Measurements from ENCODE around the gene USP8. TPM values are rescaled to one million over a fixed set of nuclear protein-coding genes. Genes with fewer than 3 reads are reported as not detected.
"Not testable (repeated sequence)": the region's sequence is repeated elsewhere in the genome, so short reads cannot be mapped to it uniquely, and the experiment has no call there.

USP8 gene
- total RNA-seq, 1 donor, result 61.2 TPM

GRCh38 chr15:50487287-50487686 lies 63.1 kb downstream of the USP8 start:
- Histone ChIP-seq H2AFZ (ENCODE audit: low read length) (no peak overlapping the region), H3K27me3 (ENCODE audit: insufficient read depth, low read length) (no peaks in the 10 kb centered on the region), H3K9me3 (ENCODE audit: low read depth, low read length) (no peaks in the 10 kb centered on the region), H3K79me2 (ENCODE audit: insufficient read depth, low read length) (no peaks in the 10 kb centered on the region), H3K4me3 (ENCODE audit: insufficient read depth, low read length) (no peak overlapping the region), H3K36me3 (ENCODE audit: insufficient read depth, low read length) (peaks cover 50% of the 10 kb centered on the region), H4K20me1 (ENCODE audit: insufficient read depth, low read length) (no peaks in the 10 kb centered on the region), H3K27ac (ENCODE audit: low read depth, low read length) (no peak overlapping the region), H3K4me2 (ENCODE audit: insufficient read depth, low read length) (no peak overlapping the region), H3K4me1 (ENCODE audit: insufficient read depth, low read length) (no peaks in the 10 kb centered on the region)
- TF ChIP-seq, protein P1, sequence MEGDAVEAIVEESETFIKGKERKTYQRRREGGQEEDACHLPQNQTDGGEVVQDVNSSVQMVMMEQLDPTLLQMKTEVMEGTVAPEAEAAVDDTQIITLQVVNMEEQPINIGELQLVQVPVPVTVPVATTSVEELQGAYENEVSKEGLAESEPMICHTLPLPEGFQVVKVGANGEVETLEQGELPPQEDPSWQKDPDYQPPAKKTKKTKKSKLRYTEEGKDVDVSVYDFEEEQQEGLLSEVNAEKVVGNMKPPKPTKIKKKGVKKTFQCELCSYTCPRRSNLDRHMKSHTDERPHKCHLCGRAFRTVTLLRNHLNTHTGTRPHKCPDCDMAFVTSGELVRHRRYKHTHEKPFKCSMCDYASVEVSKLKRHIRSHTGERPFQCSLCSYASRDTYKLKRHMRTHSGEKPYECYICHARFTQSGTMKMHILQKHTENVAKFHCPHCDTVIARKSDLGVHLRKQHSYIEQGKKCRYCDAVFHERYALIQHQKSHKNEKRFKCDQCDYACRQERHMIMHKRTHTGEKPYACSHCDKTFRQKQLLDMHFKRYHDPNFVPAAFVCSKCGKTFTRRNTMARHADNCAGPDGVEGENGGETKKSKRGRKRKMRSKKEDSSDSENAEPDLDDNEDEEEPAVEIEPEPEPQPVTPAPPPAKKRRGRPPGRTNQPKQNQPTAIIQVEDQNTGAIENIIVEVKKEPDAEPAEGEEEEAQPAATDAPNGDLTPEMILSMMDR (IDR thresholded peaks at IDR 0.05; ENCODE audit: extremely low read depth, low read depth, low read length), result no peak
- no peak for DNase-seq (ENCODE audit: insufficient read length, low spot score, missing footprints)

DNA sequence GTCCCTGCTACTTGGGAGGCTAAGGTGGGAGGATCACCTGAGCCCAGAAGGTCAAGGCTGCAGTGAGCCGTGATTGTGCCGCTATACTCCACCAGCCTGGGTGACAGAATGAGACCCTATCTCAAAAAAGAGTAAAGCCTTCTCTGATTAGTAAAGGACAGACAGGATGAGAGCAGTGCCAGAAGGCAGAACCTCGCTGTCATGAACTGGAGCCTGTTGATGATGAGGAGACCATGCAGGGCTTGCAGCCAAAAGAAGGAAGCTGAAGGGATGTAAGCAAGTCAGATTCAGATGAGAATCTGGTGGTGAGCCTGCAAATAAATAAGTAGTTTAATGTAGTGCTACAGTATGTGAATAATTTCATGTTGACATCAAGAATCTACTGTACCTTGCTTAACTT lies 69.4 kb downstream of the USP8 start:
- Histone ChIP-seq H2AFZ (ENCODE audit: low read length) (no peak overlapping the region), H3K27me3 (ENCODE audit: insufficient read depth, low read length) (no peaks in the 10 kb centered on the region), H3K4me3 (ENCODE audit: insufficient read depth, low read length) (no peak overlapping the region), H4K20me1 (ENCODE audit: insufficient read depth, low read length) (no peaks in the 10 kb centered on the region), H3K79me2 (ENCODE audit: insufficient read depth, low read length) (no peaks in the 10 kb centered on the region), H3K27ac (ENCODE audit: low read depth, low read length) (no peak overlapping the region), H3K4me2 (ENCODE audit: insufficient read depth, low read length) (no peak overlapping the region), H3K9me3 (ENCODE audit: low read depth, low read length) (no peaks in the 10 kb centered on the region), H3K36me3 (ENCODE audit: insufficient read depth, low read length) (peaks cover 58% of the 10 kb centered on the region), H3K4me1 (ENCODE audit: insufficient read depth, low read length) (no peaks in the 10 kb centered on the region)
- DNase-seq (ENCODE audit: insufficient read length, low spot score, missing footprints), result no peak
- TF ChIP-seq, protein P1 (IDR thresholded peaks at IDR 0.05; ENCODE audit: extremely low read depth, low read depth, low read length), result no peak

- H3K36me3 ChIP-seq (ENCODE audit: insufficient read depth, low read length), result peaks cover 66% of the 10 kb centered on the region
- not testable (repeated sequence) for H3K4me1 ChIP-seq (ENCODE audit: insufficient read depth, low read length); DNase-seq (ENCODE audit: insufficient read length, low spot score, missing footprints); H3K27ac ChIP-seq (ENCODE audit: low read depth, low read length); H3K4me3 ChIP-seq (ENCODE audit: insufficient read depth, low read length); H4K20me1 ChIP-seq (ENCODE audit: insufficient read depth, low read length); H2AFZ ChIP-seq (ENCODE audit: low read length); H3K27me3 ChIP-seq (ENCODE audit: insufficient read depth, low read length); H3K79me2 ChIP-seq (ENCODE audit: insufficient read depth, low read length); H3K9me3 ChIP-seq (ENCODE audit: low read depth, low read length); H3K4me2 ChIP-seq (ENCODE audit: insufficient read depth, low read length)
Measured at GRCh38 chr15:50494547-50494946, 70.3 kb downstream of the USP8 start.

GRCh38 chr15:50496692-50497091 lies 72.5 kb downstream of the USP8 start:
- DNase-seq (ENCODE audit: insufficient read length, low spot score, missing footprints), result no peak
- Histone ChIP-seq H4K20me1 (ENCODE audit: insufficient read depth, low read length) (no peaks in the 10 kb centered on the region), H2AFZ (ENCODE audit: low read length) (no peak overlapping the region), H3K27me3 (ENCODE audit: insufficient read depth, low read length) (no peaks in the 10 kb centered on the region), H3K36me3 (ENCODE audit: insufficient read depth, low read length) (peaks cover 61% of the 10 kb centered on the region), H3K9me3 (ENCODE audit: low read depth, low read length) (no peaks in the 10 kb centered on the region), H3K4me3 (ENCODE audit: insufficient read depth, low read length) (no peak overlapping the region), H3K4me2 (ENCODE audit: insufficient read depth, low read length) (no peak overlapping the region), H3K4me1 (ENCODE audit: insufficient read depth, low read length) (no peaks in the 10 kb centered on the region), H3K79me2 (ENCODE audit: insufficient read depth, low read length) (no peaks in the 10 kb centered on the region), H3K27ac (ENCODE audit: low read depth, low read length) (no peak overlapping the region)
- TF ChIP-seq, protein P1 (IDR thresholded peaks at IDR 0.05; ENCODE audit: extremely low read depth, low read depth, low read length), result no peak
